NCI-H2107 (cell line): Measurements from ENCODE around the gene INHBA.
A peak's percentile ranks its signal among the peaks of the same experiment; 100 is the strongest.

ENCODE experiments used
- DNase-seq: peaks from one replicate; lab custom pipeline; 2025; lab: John Stamatoyannopoulos, UW

INHBA gene

GRCh38 chr7:41711283-41712064 lies 8.6 kb upstream of the INHBA start:
- DNase-seq = no peak

GRCh38 chr7:41710838-41711237 lies 7.9 kb upstream of the INHBA start:
- no peak for DNase-seq

GRCh38 chr7:41709621-41710020 lies 6.7 kb upstream of the INHBA start:
- no peak for DNase-seq

- DNase-seq = no peak
Measured at GRCh38 chr7:41708581-41709358, 5.9 kb upstream of the INHBA start.

GRCh38 chr7:41706228-41706930 lies 3.5 kb upstream of the INHBA start:
- no peak for DNase-seq

- peak; percentile 79 for DNase-seq
Measured at GRCh38 chr7:41705109-41705901, 2.4 kb upstream of the INHBA start.

- DNase-seq = no peak
Measured at GRCh38 chr7:41701068-41701941, 1.6 kb downstream of the INHBA start.

- no peak for DNase-seq
Measured at GRCh38 chr7:41700044-41700471, 2.8 kb downstream of the INHBA start.

- DNase-seq = no peak
Measured at GRCh38 chr7:41699516-41699915, 3.4 kb downstream of the INHBA start.

GRCh38 chr7:41698726-41699125 lies 4.2 kb downstream of the INHBA start:
- no peak for DNase-seq

- DNase-seq = no peak
Measured at GRCh38 chr7:41698114-41698513, 4.8 kb downstream of the INHBA start.

GRCh38 chr7:41696323-41696916 lies 6.5 kb downstream of the INHBA start:
- DNase-seq = peak; percentile 37

GRCh38 chr7:41695661-41696322 lies 7.1 kb downstream of the INHBA start:
- DNase-seq = no peak

- DNase-seq = no peak
Measured at GRCh38 chr7:41694495-41694894, 8.4 kb downstream of the INHBA start.

GRCh38 chr7:41693150-41693997 lies 9.5 kb downstream of the INHBA start:
- DNase-seq = no peak

GRCh38 chr7:41692251-41692650 lies 10.6 kb downstream of the INHBA start:
- DNase-seq = no peak

- DNase-seq = no peak
Measured at GRCh38 chr7:41691286-41692190, 11.4 kb downstream of the INHBA start.

GRCh38 chr7:41689815-41690214 lies 13.1 kb downstream of the INHBA start:
- no peak for DNase-seq
